SK-N-SH treated with all-trans-retinoic acid at 6 μM for 48 hours (cell line): ENCODE data around the gene INHBC.

Source experiments
- ATAC-seq: fragments of 200-7000 bp; cut with Tn5 transposase; 3 replicates; pipeline ENCODE4 v1.9.1; 2020; ENCODE audit warnings: mild to moderate bottlenecking, moderate library complexity
- ARNTL ChIP-seq: fragments of 450-650 bp; formaldehyde crosslinking; IDR thresholded peaks from 2 replicates; pipeline ENCODE4 v1.5.0; 2020; ENCODE audit warnings: low read depth, mild to moderate bottlenecking, moderate library complexity, borderline replicate concordance
- BACH2 ChIP-seq: fragments of 250-450 bp; sonication (Bioruptor Pico); IDR thresholded peaks from 2 replicates; pipeline ENCODE4 v1.9.0; 2021; ENCODE audit warnings: mild to moderate bottlenecking, borderline replicate concordance
- CSDC2 ChIP-seq: fragments of 250-450 bp; sonication (Bioruptor Pico); IDR thresholded peaks from 2 replicates; pipeline ENCODE4 v1.5.0; 2020; ENCODE audit warnings: mild to moderate bottlenecking, moderate library complexity
- ESRRG ChIP-seq: fragments of 250-450 bp; sonication (Bioruptor Pico); IDR thresholded peaks from 2 replicates; pipeline ENCODE4 v1.6.1; 2021; ENCODE audit warnings: mild to moderate bottlenecking
- GLIS3 ChIP-seq: fragments of 250-450 bp; sonication (Bioruptor Pico); IDR thresholded peaks from 2 replicates; pipeline ENCODE4 v1.5.0; 2020; ENCODE audit warnings: mild to moderate bottlenecking, moderate library complexity
- ISL1 ChIP-seq: fragments of 250-450 bp; sonication (Bioruptor Pico); IDR thresholded peaks from 2 replicates; pipeline ENCODE4 v2.1.2; 2022; ENCODE audit warnings: mild to moderate bottlenecking, moderate library complexity
- OSR1 ChIP-seq: fragments of 250-450 bp; sonication (Bioruptor Pico); IDR thresholded peaks from 2 replicates; pipeline ENCODE4 v1.8.0; 2022; ENCODE audit warnings: moderate library complexity, mild to moderate bottlenecking, inconsistent platforms
- RARB ChIP-seq: fragments of 250-450 bp; sonication (Bioruptor Pico); IDR thresholded peaks from 2 replicates; pipeline ENCODE4 v1.8.0; 2021; ENCODE audit warnings: mild to moderate bottlenecking, moderate library complexity
- SNAI2 ChIP-seq: fragments of 250-450 bp; sonication (Bioruptor Pico); IDR thresholded peaks from 2 replicates; pipeline ENCODE4 v1.5.0; 2020; ENCODE audit warnings: mild to moderate bottlenecking, moderate library complexity
- TCF4 ChIP-seq: fragments of 250-450 bp; sonication (Bioruptor Pico); IDR thresholded peaks from 2 replicates; pipeline ENCODE4 v1.8.0; 2021; ENCODE audit warnings: mild to moderate bottlenecking, moderate library complexity, borderline replicate concordance
- TOX ChIP-seq: fragments of 250-450 bp; sonication (Bioruptor Pico); IDR thresholded peaks from 2 replicates; pipeline ENCODE4 v1.8.0; 2021; ENCODE audit warnings: mild to moderate bottlenecking, moderate library complexity, borderline replicate concordance
- ZC3H10 ChIP-seq: fragments of 250-450 bp; sonication (Bioruptor Pico); IDR thresholded peaks from 2 replicates; pipeline ENCODE4 v1.5.1; 2021; ENCODE audit warnings: mild to moderate bottlenecking, moderate library complexity
- ZFP3 ChIP-seq: fragments of 250-450 bp; sonication (Bioruptor Pico); IDR thresholded peaks from 2 replicates; pipeline ENCODE4 v1.5.0; 2020; ENCODE audit warnings: mild to moderate bottlenecking, moderate library complexity
- ZFP30 ChIP-seq: fragments of 450-650 bp; formaldehyde crosslinking; IDR thresholded peaks from 2 replicates; pipeline ENCODE4 v1.5.0; 2022; ENCODE audit warnings: mild to moderate bottlenecking, moderate library complexity
- ZNF565 ChIP-seq: fragments of 450-650 bp; formaldehyde crosslinking; conservative IDR thresholded peaks from 2 replicates; pipeline ENCODE4 v1.5.0; 2020; ENCODE audit warnings: low read depth, mild to moderate bottlenecking, moderate library complexity
- ZNF70 ChIP-seq: fragments of 450-650 bp; formaldehyde crosslinking; IDR thresholded peaks from 2 replicates; pipeline ENCODE4 v1.5.0; 2020; ENCODE audit warnings: mild to moderate bottlenecking, moderate library complexity
- ZNF8 ChIP-seq: fragments of 450-650 bp; formaldehyde crosslinking; IDR thresholded peaks from 2 replicates; pipeline ENCODE4 v1.5.0; 2020; ENCODE audit warnings: mild to moderate bottlenecking, moderate library complexity
- TF ChIP-seq, protein P1 (sequence below): fragments of 250-450 bp; sonication (Bioruptor Pico); IDR thresholded peaks from 2 replicates; pipeline ENCODE4 v1.8.0; 2021; ENCODE audit warnings: low read depth, mild to moderate bottlenecking, moderate library complexity, borderline replicate concordance
- TF ChIP-seq, protein P2 (sequence below): fragments of 250-450 bp; sonication (Bioruptor Pico); IDR thresholded peaks from 2 replicates; pipeline ENCODE4 v1.5.1; 2021; ENCODE audit warnings: mild to moderate bottlenecking, moderate library complexity
- TF ChIP-seq, protein P3 (sequence below): fragments of 250-450 bp; sonication (Bioruptor Pico); IDR thresholded peaks from 2 replicates; pipeline ENCODE4 v1.8.0; 2020; ENCODE audit warnings: mild to moderate bottlenecking, moderate library complexity, borderline replicate concordance
- TF ChIP-seq, protein P4 (sequence below): fragments of 250-450 bp; sonication (Bioruptor Pico); IDR thresholded peaks from 2 replicates; pipeline ENCODE4 v1.5.0; 2020; ENCODE audit warnings: mild to moderate bottlenecking, moderate library complexity

Gene INHBC

DNA sequence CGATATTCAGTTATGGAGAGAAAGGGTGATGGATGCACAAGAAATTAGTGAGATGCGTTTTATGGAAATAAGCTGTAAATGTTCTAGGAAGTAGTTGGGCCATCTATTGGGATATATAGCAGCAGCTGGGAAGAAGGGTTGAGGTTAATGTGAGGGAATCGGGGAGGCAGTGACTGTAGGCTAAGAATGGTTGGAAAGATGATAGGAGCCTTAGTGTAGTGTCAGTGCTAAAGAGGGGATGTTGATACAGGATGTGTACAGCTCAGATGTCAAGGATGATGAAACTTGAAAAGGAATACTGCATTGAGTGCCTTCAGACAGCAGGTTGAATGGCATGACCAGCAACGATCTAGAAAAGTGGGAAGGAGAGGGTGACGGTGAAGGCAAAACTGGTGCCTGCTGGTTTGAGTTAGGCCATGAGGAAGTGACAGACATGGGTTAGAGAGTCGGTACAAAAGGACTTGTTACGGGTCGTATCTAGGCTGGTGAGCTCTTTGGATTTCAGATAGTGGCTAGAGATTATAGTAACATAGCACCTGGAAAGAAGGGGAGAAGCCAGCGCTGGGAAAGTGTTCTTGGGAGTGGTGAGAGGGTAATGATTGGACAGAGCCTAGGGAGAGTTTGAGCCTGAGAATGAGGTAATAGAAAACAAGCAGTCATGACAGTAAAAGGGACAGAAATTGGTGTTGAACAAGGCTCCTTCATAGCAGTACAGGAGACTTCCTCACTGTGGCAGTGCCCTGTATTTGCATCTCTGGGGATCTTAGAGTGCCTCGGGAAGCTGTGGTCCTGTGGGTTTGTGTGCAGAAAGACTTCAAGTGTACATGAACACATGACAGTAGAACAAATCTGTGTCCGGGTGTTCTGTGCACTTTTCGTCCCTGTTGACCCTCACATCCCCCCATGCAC is 62.9 kb downstream of the INHBC start:
- no peak for ATAC-seq
- TF ChIP-seq SNAI2 (CRISPR knock-in tag) (no peak), ESRRG (CRISPR knock-in tag) (no peak), GLIS3 (CRISPR knock-in tag) (no peak), CSDC2 (CRISPR knock-in tag) (no peak), ZFP30 (CRISPR knock-in tag) (no peak), ZFP3 (CRISPR knock-in tag) (no peak), ARNTL (no peak), ZNF70 (no peak), TCF4 (CRISPR knock-in tag) (no peak), ZC3H10 (CRISPR knock-in tag) (no peak), TOX (CRISPR knock-in tag) (no peak), ZNF565 (CRISPR knock-in tag) (no peak), BACH2 (CRISPR knock-in tag) (no peak), ZNF8 (no peak), RARB (CRISPR knock-in tag) (no peak), ISL1 (no peak)
- TF ChIP-seq, protein P1, sequence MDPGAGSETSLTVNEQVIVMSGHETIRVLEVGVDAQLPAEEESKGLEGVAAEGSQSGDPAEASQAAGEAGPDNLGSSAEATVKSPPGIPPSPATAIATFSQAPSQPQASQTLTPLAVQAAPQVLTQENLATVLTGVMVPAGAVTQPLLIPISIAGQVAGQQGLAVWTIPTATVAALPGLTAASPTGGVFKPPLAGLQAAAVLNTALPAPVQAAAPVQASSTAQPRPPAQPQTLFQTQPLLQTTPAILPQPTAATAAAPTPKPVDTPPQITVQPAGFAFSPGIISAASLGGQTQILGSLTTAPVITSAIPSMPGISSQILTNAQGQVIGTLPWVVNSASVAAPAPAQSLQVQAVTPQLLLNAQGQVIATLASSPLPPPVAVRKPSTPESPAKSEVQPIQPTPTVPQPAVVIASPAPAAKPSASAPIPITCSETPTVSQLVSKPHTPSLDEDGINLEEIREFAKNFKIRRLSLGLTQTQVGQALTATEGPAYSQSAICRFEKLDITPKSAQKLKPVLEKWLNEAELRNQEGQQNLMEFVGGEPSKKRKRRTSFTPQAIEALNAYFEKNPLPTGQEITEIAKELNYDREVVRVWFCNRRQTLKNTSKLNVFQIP (CRISPR knock-in tag): no peak
- TF ChIP-seq, protein P2, sequence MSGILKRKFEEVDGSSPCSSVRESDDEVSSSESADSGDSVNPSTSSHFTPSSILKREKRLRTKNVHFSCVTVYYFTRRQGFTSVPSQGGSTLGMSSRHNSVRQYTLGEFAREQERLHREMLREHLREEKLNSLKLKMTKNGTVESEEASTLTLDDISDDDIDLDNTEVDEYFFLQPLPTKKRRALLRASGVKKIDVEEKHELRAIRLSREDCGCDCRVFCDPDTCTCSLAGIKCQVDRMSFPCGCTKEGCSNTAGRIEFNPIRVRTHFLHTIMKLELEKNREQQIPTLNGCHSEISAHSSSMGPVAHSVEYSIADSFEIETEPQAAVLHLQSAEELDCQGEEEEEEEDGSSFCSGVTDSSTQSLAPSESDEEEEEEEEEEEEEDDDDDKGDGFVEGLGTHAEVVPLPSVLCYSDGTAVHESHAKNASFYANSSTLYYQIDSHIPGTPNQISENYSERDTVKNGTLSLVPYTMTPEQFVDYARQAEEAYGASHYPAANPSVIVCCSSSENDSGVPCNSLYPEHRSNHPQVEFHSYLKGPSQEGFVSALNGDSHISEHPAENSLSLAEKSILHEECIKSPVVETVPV (CRISPR knock-in tag): no peak
- TF ChIP-seq, protein P3, sequence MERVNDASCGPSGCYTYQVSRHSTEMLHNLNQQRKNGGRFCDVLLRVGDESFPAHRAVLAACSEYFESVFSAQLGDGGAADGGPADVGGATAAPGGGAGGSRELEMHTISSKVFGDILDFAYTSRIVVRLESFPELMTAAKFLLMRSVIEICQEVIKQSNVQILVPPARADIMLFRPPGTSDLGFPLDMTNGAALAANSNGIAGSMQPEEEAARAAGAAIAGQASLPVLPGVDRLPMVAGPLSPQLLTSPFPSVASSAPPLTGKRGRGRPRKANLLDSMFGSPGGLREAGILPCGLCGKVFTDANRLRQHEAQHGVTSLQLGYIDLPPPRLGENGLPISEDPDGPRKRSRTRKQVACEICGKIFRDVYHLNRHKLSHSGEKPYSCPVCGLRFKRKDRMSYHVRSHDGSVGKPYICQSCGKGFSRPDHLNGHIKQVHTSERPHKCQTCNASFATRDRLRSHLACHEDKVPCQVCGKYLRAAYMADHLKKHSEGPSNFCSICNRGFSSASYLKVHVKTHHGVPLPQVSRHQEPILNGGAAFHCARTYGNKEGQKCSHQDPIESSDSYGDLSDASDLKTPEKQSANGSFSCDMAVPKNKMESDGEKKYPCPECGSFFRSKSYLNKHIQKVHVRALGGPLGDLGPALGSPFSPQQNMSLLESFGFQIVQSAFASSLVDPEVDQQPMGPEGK (CRISPR knock-in tag): no peak
- TF ChIP-seq, protein P4, sequence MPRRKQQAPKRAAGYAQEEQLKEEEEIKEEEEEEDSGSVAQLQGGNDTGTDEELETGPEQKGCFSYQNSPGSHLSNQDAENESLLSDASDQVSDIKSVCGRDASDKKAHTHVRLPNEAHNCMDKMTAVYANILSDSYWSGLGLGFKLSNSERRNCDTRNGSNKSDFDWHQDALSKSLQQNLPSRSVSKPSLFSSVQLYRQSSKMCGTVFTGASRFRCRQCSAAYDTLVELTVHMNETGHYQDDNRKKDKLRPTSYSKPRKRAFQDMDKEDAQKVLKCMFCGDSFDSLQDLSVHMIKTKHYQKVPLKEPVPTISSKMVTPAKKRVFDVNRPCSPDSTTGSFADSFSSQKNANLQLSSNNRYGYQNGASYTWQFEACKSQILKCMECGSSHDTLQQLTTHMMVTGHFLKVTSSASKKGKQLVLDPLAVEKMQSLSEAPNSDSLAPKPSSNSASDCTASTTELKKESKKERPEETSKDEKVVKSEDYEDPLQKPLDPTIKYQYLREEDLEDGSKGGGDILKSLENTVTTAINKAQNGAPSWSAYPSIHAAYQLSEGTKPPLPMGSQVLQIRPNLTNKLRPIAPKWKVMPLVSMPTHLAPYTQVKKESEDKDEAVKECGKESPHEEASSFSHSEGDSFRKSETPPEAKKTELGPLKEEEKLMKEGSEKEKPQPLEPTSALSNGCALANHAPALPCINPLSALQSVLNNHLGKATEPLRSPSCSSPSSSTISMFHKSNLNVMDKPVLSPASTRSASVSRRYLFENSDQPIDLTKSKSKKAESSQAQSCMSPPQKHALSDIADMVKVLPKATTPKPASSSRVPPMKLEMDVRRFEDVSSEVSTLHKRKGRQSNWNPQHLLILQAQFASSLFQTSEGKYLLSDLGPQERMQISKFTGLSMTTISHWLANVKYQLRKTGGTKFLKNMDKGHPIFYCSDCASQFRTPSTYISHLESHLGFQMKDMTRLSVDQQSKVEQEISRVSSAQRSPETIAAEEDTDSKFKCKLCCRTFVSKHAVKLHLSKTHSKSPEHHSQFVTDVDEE (CRISPR knock-in tag): no peak

DNA sequence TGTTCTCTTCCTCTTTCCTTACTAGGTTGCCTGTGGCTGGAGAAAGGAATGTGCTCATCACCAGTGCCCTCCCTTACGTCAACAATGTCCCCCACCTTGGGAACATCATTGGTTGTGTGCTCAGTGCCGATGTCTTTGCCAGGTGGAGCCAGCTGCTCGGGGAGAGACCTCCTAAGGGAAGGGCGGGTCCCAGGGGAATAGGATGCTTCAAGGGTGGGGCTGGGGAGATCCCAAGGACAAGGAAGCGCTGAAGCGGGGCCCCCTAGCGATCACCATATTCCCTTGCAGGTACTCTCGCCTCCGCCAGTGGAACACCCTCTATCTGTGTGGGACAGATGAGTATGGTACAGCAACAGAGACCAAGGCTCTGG is 63.5 kb downstream of the INHBC start:
- TF ChIP-seq ARNTL (no peak), OSR1 (CRISPR knock-in tag) (no peak), ISL1 (no peak), ZC3H10 (CRISPR knock-in tag) (no peak), ZNF70 (no peak), ZFP30 (CRISPR knock-in tag) (no peak), BACH2 (CRISPR knock-in tag) (no peak), RARB (CRISPR knock-in tag) (no peak)
- TF ChIP-seq, protein P1 (CRISPR knock-in tag): no peak
- TF ChIP-seq, all 23 proteins: peak for 0
- no peak for ATAC-seq
